HepG2 (cell line): ENCODE results near the gene HSD3B7. TPM values are rescaled to one million over a fixed set of nuclear protein-coding genes. Genes with fewer than 3 reads are reported as not detected.

Experiments used
- FOSL1 ChIP-seq: sonication (generic); formaldehyde crosslinking; IDR thresholded peaks from 2 replicates; pipeline ENCODE4 v1.9.0; 2021; ENCODE audit warnings: missing genetic modification reagents, borderline replicate concordance
- HMGA1 ChIP-seq: sonication (generic); formaldehyde crosslinking; conservative IDR thresholded peaks from 2 replicates; pipeline ENCODE4 v1.4.0; 2020; ENCODE audit warnings: missing genetic modification reagents
- KDM1A ChIP-seq: IDR thresholded peaks from 2 replicates; pipeline ENCODE4 v1.6.1; 2016; ENCODE audit warnings: missing compliant biosample characterization
- MEF2D ChIP-seq: sonication (generic); formaldehyde crosslinking; IDR thresholded peaks from 2 replicates; pipeline ENCODE4 v1.5.1; 2020; ENCODE audit warnings: mild to moderate bottlenecking, missing genetic modification reagents
- NBN ChIP-seq: fragments of 450-650 bp; conservative IDR thresholded peaks from 2 replicates; pipeline ENCODE4 v1.6.1; 2017
- SMYD3 ChIP-seq: sonication (generic); formaldehyde crosslinking; IDR thresholded peaks from 2 replicates; pipeline ENCODE4 v1.8.1; 2023; ENCODE audit warnings: mild to moderate bottlenecking, missing genetic modification reagents
- ZBTB7A ChIP-seq: sonication (generic); formaldehyde crosslinking; IDR thresholded peaks from 2 replicates; pipeline ENCODE4 v1.8.0; 2022; ENCODE audit warnings: mild to moderate bottlenecking, missing genetic modification reagents
- ZNF496 ChIP-seq: sonication (generic); formaldehyde crosslinking; IDR thresholded peaks from 2 replicates; pipeline ENCODE4 v1.8.1; 2023; ENCODE audit warnings: mild to moderate bottlenecking, moderate library complexity, missing genetic modification reagents; ENCODE audit not compliant: insufficient replicate concordance
- ZNF510 ChIP-seq: sonication (generic); formaldehyde crosslinking; IDR thresholded peaks from 2 replicates; pipeline ENCODE4 v1.4.0; 2020; ENCODE audit warnings: low read depth, mild to moderate bottlenecking, missing genetic modification reagents
- ZNF552 ChIP-seq: sonication (generic); formaldehyde crosslinking; IDR thresholded peaks from 2 replicates; pipeline ENCODE4 v1.9.0; 2022; ENCODE audit warnings: missing genetic modification reagents, mild to moderate bottlenecking, borderline replicate concordance
- ZNF569 ChIP-seq: sonication (generic); formaldehyde crosslinking; IDR thresholded peaks from 2 replicates; pipeline ENCODE4 v1.5.0; 2020; ENCODE audit warnings: mild to moderate bottlenecking, missing genetic modification reagents, moderate library complexity, borderline replicate concordance
- ZNF629 ChIP-seq: sonication (generic); formaldehyde crosslinking; conservative IDR thresholded peaks from 2 replicates; pipeline ENCODE4 v1.5.0; 2020; ENCODE audit warnings: missing genetic modification reagents
- ZNF674 ChIP-seq: sonication (generic); formaldehyde crosslinking; IDR thresholded peaks from 2 replicates; pipeline ENCODE4 v1.5.0; 2020; ENCODE audit warnings: low read depth, mild to moderate bottlenecking, missing genetic modification reagents
- polyA plus RNA-seq, 8 experiments: library from polyadenylated mRNA; depleted of rRNA in 3 of 8; stranded (reverse) in 7 of 8; unstranded in 1 of 8; fragments of >200 nt; fragmentation: Illumina TruSeq in 4 of 8; extraction: Trizol in 4 of 8; gene quantifications; 2 replicates each; pipeline versions ENCODE4 v1.2.1 to v1.2.3, GENCODE V29; 2011 to 2016; ENCODE audit warnings: low read depth in 4 of 8, missing spikeins in 1 of 8, mixed read lengths in 1 of 8; ENCODE audit not compliant: insufficient read depth in 1 of 8
- total RNA-seq, 5 experiments: library from RNA; depleted of rRNA; stranded (reverse); fragments of >200 nt; fragmentation: Illumina TruSeq; extraction: Trizol; gene quantifications; 2 replicates each; pipeline ENCODE4 v1.2.3, GENCODE V29; 2016; ENCODE audit warnings: low read depth in 1 of 5
- TF ChIP-seq, protein P1 (sequence below): IDR thresholded peaks from 2 replicates; pipeline ENCODE4 v1.6.1; 2016; ENCODE audit warnings: missing biosample characterization, missing genetic modification reagents, low read depth
- TF ChIP-seq, protein P2 (sequence below): sonication (generic); formaldehyde crosslinking; IDR thresholded peaks from 2 replicates; pipeline ENCODE4 v1.4.0; 2020; ENCODE audit warnings: missing genetic modification reagents
- TF ChIP-seq, protein P3 (sequence below): IDR thresholded peaks from 2 replicates; pipeline ENCODE4 v1.6.1; 2016; ENCODE audit warnings: low read depth
- TF ChIP-seq, protein P4 (sequence below): sonication (generic); formaldehyde crosslinking; IDR thresholded peaks from 2 replicates; pipeline ENCODE4 v1.5.1; 2020; ENCODE audit warnings: mild to moderate bottlenecking, missing genetic modification reagents, borderline replicate concordance
- TF ChIP-seq, protein P5 (sequence below): sonication (generic); formaldehyde crosslinking; IDR thresholded peaks from 2 replicates; pipeline ENCODE4 v1.9.0; 2022; ENCODE audit warnings: low read depth, missing genetic modification reagents

Gene HSD3B7
- total and polyA plus RNA-seq, 2 of the 13 experiments (the other 11 are each of a cell fraction or from before 2014, with no cell fraction given): 32.9 to 69.7 TPM

DNA sequence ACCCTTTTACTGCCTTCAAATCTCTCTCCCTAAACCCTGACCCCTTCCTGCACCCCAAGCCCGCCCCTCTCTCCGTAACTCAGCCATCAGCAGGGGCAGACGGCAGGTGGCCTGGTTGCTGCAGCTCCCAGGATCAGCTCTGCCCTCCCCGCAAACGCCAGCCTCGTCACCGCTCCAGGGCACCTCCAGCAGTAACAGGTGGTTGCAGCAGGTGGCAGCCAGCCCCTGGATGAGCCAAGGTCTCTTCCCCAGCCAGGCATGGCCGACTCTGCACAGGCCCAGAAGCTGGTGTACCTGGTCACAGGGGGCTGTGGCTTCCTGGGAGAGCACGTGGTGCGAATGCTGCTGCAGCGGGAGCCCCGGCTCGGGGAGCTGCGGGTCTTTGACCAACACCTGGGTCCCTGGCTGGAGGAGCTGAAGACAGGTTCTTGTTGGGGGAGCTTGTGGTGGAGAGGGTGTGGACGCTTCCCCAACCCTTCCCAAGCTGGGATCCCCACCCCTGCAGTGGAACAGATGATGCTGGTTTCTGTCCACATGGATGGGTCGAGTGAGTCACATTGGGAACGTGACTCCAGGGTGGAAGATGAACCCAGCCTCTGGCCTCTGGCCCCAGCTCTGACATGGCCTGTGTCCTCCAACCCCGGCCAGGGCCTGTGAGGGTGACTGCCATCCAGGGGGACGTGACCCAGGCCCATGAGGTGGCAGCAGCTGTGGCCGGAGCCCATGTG, 558 bp downstream of the HSD3B7 start (continued):
- TF ChIP-seq, protein P1, sequence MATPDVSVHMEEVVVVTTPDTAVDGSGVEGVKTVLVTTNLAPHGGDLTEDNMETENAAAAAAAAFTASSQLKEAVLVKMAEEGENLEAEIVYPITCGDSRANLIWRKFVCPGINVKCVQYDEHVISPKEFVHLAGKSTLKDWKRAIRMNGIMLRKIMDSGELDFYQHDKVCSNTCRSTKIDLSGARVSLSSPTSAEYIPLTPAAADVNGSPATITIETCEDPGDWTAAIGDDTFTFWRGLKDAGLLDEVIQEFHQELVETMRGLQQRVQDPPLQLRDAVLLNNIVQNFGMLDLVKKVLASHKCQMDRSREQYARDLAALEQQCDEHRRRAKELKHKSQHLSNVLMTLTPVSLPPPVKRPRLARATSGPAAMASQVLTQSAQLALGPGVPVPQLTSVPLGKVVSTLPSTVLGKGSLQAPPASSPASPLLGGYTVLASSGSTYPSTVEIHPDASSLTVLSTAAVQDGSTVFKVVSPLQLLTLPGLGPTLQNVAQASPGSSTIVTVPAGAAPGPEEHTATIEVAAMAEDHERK: no peak
- TF ChIP-seq KDM1A (CRISPR knock-in tag) (no peak), ZBTB7A (no peak), MEF2D (CRISPR knock-in tag) (no peak), ZNF496 (CRISPR knock-in tag) (no peak), SMYD3 (CRISPR knock-in tag) (peak; percentile 93; the same call in 1 of the 2 replicates), ZNF629 (CRISPR knock-in tag) (peak; percentile 52; the same call in 1 of the 2 replicates), ZNF569 (CRISPR knock-in tag) (0 out of 2 replicates have a peak, but pooled peaks have one; percentile 23), ZNF552 (CRISPR knock-in tag) (no peak), NBN (no peak), ZNF510 (no peak; the same call in 1 of the 2 replicates), FOSL1 (peak; percentile 43; the same call in 1 of the 2 replicates), HMGA1 (CRISPR knock-in tag) (no peak), ZNF674 (CRISPR knock-in tag) (no peak)
- TF ChIP-seq, protein P2, sequence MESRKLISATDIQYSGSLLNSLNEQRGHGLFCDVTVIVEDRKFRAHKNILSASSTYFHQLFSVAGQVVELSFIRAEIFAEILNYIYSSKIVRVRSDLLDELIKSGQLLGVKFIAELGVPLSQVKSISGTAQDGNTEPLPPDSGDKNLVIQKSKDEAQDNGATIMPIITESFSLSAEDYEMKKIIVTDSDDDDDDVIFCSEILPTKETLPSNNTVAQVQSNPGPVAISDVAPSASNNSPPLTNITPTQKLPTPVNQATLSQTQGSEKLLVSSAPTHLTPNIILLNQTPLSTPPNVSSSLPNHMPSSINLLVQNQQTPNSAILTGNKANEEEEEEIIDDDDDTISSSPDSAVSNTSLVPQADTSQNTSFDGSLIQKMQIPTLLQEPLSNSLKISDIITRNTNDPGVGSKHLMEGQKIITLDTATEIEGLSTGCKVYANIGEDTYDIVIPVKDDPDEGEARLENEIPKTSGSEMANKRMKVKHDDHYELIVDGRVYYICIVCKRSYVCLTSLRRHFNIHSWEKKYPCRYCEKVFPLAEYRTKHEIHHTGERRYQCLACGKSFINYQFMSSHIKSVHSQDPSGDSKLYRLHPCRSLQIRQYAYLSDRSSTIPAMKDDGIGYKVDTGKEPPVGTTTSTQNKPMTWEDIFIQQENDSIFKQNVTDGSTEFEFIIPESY: peak; percentile 97
- TF ChIP-seq, protein P3, sequence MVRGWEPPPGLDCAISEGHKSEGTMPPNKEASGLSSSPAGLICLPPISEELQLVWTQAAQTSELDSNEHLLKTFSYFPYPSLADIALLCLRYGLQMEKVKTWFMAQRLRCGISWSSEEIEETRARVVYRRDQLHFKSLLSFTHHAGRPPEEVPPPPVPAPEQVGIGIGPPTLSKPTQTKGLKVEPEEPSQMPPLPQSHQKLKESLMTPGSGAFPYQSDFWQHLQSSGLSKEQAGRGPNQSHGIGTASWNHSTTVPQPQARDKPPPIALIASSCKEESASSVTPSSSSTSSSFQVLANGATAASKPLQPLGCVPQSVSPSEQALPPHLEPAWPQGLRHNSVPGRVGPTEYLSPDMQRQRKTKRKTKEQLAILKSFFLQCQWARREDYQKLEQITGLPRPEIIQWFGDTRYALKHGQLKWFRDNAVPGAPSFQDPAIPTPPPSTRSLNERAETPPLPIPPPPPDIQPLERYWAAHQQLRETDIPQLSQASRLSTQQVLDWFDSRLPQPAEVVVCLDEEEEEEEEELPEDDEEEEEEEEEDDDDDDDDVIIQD (CRISPR knock-in tag): 0 out of 2 replicates have a peak, but pooled peaks have one; percentile 32
- TF ChIP-seq, protein P4, sequence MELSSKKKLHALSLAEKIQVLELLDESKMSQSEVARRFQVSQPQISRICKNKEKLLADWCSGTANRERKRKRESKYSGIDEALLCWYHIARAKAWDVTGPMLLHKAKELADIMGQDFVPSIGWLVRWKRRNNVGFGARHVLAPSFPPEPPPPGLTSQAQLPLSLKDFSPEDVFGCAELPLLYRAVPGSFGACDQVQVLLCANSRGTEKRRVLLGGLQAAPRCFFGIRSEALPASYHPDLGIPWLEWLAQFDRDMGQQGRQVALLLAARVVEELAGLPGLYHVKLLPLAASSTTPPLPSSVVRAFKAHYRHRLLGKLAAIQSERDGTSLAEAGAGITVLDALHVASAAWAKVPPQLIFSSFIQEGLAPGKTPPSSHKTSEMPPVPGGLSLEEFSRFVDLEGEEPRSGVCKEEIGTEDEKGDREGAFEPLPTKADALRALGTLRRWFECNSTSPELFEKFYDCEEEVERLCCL (CRISPR knock-in tag): no peak
- TF ChIP-seq, protein P5, sequence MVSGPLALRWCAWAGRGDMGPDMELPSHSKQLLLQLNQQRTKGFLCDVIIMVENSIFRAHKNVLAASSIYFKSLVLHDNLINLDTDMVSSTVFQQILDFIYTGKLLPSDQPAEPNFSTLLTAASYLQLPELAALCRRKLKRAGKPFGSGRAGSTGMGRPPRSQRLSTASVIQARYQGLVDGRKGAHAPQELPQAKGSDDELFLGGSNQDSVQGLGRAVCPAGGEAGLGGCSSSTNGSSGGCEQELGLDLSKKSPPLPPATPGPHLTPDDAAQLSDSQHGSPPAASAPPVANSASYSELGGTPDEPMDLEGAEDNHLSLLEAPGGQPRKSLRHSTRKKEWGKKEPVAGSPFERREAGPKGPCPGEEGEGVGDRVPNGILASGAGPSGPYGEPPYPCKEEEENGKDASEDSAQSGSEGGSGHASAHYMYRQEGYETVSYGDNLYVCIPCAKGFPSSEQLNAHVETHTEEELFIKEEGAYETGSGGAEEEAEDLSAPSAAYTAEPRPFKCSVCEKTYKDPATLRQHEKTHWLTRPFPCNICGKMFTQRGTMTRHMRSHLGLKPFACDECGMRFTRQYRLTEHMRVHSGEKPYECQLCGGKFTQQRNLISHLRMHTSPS (CRISPR knock-in tag): peak; percentile 30
